ENCODE results near the gene SULT1A1. TPM values are rescaled to one million over a fixed set of nuclear protein-coding genes. Genes with fewer than 3 reads are reported as not detected.
"Not testable (repeated sequence)": the region's sequence is repeated elsewhere in the genome, so short reads cannot be mapped to it uniquely, and the experiment has no call there.

The SULT1A1 gene
- total and polyA plus RNA-seq, 4 donors = 5.0 to 43.8 (median 18.3) TPM

DNA sequence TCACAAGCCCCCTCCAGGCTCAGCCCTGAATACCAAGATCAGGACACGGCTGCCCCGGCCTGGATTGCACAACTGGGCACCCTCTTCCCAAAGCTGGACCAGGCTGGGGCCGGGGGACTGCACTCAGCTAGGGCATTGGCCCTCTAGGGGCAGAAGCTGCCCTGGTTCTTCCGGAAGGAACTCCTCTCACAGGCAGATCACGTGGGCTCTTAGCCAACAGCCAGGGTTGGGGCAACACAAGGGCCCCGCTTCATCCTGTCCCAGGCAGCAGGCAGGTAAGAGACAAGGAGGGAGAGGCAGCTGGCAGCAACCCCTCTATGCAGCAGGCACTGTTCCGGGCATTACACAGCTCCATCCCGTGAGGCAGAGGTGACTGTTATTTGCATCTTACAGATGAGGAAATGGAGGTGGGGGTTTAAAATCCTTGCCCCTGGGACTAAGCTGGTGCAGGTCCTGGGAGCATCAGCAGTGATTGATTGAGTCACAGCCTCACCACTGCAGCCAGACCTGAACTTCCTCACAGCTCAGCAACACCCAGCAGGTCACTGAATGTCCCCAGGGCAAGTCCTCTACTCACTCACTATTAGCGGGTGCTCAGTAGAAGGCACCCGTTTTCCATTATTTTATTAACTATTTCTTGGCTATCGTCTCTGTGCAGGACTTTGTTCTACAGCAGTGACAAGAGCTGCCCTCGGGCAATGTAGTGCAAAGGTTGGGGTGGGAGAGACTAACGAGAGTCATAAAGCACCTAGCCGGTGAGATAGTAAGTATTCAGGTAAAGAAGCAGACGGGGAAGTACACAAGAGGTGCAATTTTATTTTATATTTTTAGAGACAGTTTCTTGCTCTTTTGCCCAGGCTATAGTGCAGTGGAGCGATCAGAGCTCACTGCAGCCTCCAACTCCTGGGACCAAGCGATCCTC is 2.8 kb upstream of the SULT1A1 start:
- peak; percentile 33 for ATAC-seq (ENCODE audit: low FRiP score)
- DNase-seq; H3K4me3 ChIP-seq (ENCODE audit: low read length in 2 of 2); intact Hi-C loops (cut with DNase I); H3K27me3 ChIP-seq (ENCODE audit: control insufficient read depth in 1 of 2, insufficient read depth in 2 of 2, low read length in 1 of 2); H3K36me3 ChIP-seq (ENCODE audit: control insufficient read depth in 1 of 2, insufficient read depth in 2 of 2, low read length in 1 of 2); H3K4me1 ChIP-seq (ENCODE audit: control insufficient read depth in 1 of 2, insufficient read depth in 2 of 2, low read length in 2 of 2); H3K9me3 ChIP-seq (ENCODE audit: control insufficient read depth, low read length); H3K27ac ChIP-seq (ENCODE audit: low read depth in 1 of 2, low read length in 2 of 2): not testable (repeated sequence)
- WGBS, 2 donors = no CpG with 5 or more reads among the region's 17 CpGs

DNA sequence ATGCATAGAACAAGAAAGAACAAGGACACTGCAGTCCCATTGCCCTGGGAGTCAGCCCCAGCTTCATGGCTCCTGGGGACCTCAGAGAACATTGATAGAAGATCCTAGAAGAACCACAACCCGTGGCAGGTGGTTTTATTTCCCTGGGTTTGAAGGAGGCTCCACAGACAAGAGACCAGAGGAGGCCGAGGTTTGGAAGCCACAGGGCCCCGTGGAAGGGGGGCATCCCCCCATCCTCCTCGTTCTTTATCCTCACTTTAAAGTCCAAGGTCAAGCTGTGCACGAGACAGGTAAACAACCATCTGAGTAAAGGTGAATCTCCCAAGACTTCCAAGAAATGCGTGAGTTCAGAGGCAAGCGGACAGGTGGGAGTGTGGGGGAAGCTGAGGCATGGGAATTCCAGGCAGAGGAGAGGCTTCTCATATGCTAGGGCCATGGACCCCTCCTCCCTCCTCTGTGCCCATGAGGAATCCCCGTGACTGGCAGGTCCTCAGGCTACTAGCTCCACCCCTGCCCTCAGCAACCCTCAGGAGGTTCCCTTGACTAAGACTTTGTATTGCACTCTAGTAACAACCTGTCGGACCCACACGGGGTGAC is 849 bp upstream of the SULT1A1 start:
- no peak overlapping the region for H3K27ac ChIP-seq (ENCODE audit: low read depth in 1 of 2, low read length in 2 of 2)
- no peaks in the 10 kb centered on the region for H3K9me3 ChIP-seq (ENCODE audit: control insufficient read depth, low read length)
- no peak for ATAC-seq (ENCODE audit: low FRiP score)
- no peak overlapping the region for H3K4me3 ChIP-seq (ENCODE audit: low read length in 2 of 2)
- 81 to 84% methylated on average over 10 of the region's 10 CpGs for WGBS, 2 donors
- H3K4me1 ChIP-seq (ENCODE audit: control insufficient read depth in 1 of 2, insufficient read depth in 2 of 2, low read length in 2 of 2) = no peaks in the 10 kb centered on the region
- intact Hi-C loops (cut with DNase I) = no loop called here
- no peaks in the 10 kb centered on the region for H3K36me3 ChIP-seq (ENCODE audit: control insufficient read depth in 1 of 2, insufficient read depth in 2 of 2, low read length in 1 of 2)
- H3K27me3 ChIP-seq (ENCODE audit: control insufficient read depth in 1 of 2, insufficient read depth in 2 of 2, low read length in 1 of 2) = no peaks in the 10 kb centered on the region
- DNase-seq = peak in 1 of 2 donors; percentile 15

DNA sequence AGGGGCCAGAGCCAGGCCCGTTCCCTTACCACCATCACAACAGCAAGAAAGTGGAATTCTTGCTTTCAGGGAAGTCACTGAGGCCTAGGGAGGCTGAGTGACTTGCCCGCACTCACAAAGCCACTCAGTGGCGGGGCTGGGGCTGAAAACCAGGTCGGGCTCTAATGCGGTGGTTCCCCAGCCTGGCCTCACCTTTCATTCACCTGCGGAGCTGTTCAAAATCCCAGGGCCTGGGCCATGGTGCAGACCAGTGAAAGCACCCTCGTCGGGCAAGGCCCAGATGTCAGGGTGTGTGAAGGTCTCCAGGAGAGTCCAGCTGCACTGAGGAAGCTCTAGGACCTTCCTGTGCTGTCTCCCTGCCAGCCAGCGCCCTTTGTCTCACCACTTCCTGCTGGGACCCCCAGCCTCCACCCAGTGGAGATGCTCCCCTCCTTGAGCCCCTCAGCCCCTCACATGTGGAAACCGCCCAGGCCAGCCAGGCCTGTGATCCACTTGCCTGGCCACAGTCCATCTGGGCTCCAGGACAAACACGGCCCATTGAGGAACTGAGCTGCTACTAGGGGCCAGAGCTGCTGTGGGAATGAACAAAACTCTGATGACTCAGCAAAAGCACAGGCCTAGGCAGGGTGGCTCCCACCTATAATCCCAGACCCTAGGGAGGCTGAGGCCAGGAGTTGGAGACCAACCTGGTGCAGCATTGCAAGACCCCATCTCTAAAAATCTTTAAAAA is 812 bp downstream of the SULT1A1 start:
- not testable (repeated sequence) for ATAC-seq (ENCODE audit: low FRiP score); H3K4me3 ChIP-seq (ENCODE audit: low read length in 2 of 2)
- peak; percentile 67 to 74 for DNase-seq

DNA sequence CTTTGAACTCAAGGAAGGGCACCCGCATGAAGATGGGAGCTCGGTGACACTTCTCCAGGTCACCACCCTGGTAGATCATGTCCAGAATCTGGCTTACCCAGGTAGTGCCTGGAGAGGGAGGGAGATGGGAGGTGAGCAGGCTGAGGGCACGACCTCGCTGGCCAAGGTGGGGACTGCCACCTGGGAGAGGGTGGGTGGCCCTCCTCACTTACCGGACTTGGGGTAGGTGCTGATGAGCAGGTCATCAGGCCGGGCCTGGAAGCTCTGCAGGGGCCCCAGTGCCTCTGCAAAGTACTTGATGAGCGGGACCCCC is 1.4 kb downstream of the SULT1A1 start:
- DNase-seq; H3K27ac ChIP-seq (ENCODE audit: low read depth in 1 of 2, low read length in 2 of 2); H3K36me3 ChIP-seq (ENCODE audit: control insufficient read depth in 1 of 2, insufficient read depth in 2 of 2, low read length in 1 of 2); H3K9me3 ChIP-seq (ENCODE audit: control insufficient read depth, low read length); intact Hi-C loops (cut with DNase I); H3K4me1 ChIP-seq (ENCODE audit: control insufficient read depth in 1 of 2, insufficient read depth in 2 of 2, low read length in 2 of 2); ATAC-seq (ENCODE audit: low FRiP score); H3K4me3 ChIP-seq (ENCODE audit: low read length in 2 of 2); H3K27me3 ChIP-seq (ENCODE audit: control insufficient read depth in 1 of 2, insufficient read depth in 2 of 2, low read length in 1 of 2): not testable (repeated sequence)
- WGBS, 2 donors = 95 to 97% methylated on average over 5 to 6 of the region's 7 CpGs

More for the DNA sequence above, 812 bp downstream of the SULT1A1 start:
- intact Hi-C loops (cut with DNase I); H3K27me3 ChIP-seq (ENCODE audit: control insufficient read depth in 1 of 2, insufficient read depth in 2 of 2, low read length in 1 of 2); H3K4me1 ChIP-seq (ENCODE audit: control insufficient read depth in 1 of 2, insufficient read depth in 2 of 2, low read length in 2 of 2); H3K36me3 ChIP-seq (ENCODE audit: control insufficient read depth in 1 of 2, insufficient read depth in 2 of 2, low read length in 1 of 2); H3K27ac ChIP-seq (ENCODE audit: low read depth in 1 of 2, low read length in 2 of 2); H3K9me3 ChIP-seq (ENCODE audit: control insufficient read depth, low read length): not testable (repeated sequence)
- 80 to 82% methylated on average over 11 of the region's 11 CpGs for WGBS, 2 donors

DNA sequence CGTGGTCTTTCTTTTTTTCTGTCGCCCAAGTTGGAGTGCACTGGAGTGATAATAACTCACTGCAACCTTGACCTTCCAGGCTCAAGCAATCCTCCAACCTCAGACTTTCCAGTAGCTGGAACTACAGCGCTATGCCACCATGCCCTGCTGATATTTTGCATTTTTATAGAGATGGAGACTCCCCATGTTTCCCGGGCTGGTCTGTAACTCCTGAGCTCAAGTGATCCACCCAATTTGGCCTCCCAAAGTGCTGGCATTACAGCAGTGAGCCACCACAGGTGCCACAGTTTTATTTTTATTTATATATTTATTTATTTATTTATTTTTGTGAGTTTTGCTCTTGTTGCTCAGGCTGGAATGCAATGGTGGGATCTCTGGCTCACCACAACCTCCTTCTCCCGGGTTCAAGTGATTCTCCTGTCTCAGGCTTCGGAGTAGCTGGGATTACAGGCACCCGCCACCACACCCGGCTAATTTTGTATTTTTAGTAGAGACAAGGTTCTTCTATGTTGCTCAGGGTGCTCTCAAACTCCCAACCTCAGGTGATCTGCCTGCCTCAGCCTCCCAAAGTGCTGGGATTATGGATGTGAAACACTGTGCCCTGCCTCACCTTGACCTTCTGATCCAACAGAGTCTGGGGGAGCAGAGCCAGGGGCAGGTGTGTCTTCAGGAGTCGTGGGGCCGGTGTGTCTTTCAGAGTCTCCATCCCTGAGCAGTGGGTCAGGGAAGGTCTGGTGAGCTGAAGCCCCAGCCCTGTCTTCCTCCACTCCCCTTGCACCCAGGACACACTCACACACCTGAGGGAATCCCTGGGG is 2.0 kb downstream of the SULT1A1 start:
- intact Hi-C loops (cut with DNase I); H3K27ac ChIP-seq (ENCODE audit: low read depth in 1 of 2, low read length in 2 of 2); H3K4me1 ChIP-seq (ENCODE audit: control insufficient read depth in 1 of 2, insufficient read depth in 2 of 2, low read length in 2 of 2); H3K36me3 ChIP-seq (ENCODE audit: control insufficient read depth in 1 of 2, insufficient read depth in 2 of 2, low read length in 1 of 2); H3K9me3 ChIP-seq (ENCODE audit: control insufficient read depth, low read length); ATAC-seq (ENCODE audit: low FRiP score); H3K27me3 ChIP-seq (ENCODE audit: control insufficient read depth in 1 of 2, insufficient read depth in 2 of 2, low read length in 1 of 2); H3K4me3 ChIP-seq (ENCODE audit: low read length in 2 of 2): not testable (repeated sequence)
- DNase-seq = peak in 1 of 2 donors; percentile 54
- 95 to 96% methylated on average over 10 of the region's 10 CpGs for WGBS, 2 donors

DNA sequence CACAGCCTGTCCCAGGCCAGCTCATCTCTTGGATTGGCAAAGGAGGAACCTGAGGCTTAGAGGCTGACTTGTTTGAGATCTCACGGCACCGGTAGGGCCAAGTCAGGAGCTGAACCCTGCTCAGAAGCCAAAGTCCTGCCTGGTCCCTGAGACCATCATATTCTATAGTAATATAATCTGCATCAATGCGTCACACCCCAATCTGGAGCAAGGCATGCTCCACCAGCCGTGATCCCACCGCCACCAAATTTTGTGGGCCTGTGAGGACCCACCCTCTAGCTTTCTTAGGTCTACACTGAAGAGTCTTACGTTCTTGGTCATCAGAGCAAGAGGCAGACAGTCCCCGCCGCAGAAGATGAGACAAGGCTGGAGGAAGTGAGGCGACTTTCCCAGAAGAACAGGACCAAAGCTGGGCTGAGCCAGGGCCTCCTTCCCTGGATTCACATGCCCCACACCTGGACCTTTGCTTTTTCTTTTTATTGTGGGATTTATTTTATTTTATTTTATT is 2.7 kb downstream of the SULT1A1 start:
- intact Hi-C loops (cut with DNase I) = no loop called here
- 96% methylated on average over 9 of the region's 9 CpGs for WGBS, 2 donors
- Histone ChIP-seq H3K4me3 (ENCODE audit: low read length in 2 of 2) (no peak overlapping the region), H3K9me3 (ENCODE audit: control insufficient read depth, low read length) (no peaks in the 10 kb centered on the region), H3K27me3 (ENCODE audit: control insufficient read depth in 1 of 2, insufficient read depth in 2 of 2, low read length in 1 of 2) (no peaks in the 10 kb centered on the region), H3K36me3 (ENCODE audit: control insufficient read depth in 1 of 2, insufficient read depth in 2 of 2, low read length in 1 of 2) (no peaks in the 10 kb centered on the region), H3K4me1 (ENCODE audit: control insufficient read depth in 1 of 2, insufficient read depth in 2 of 2, low read length in 2 of 2) (no peaks in the 10 kb centered on the region), H3K27ac (ENCODE audit: low read depth in 1 of 2, low read length in 2 of 2) (no peak overlapping the region)
- no peak for ATAC-seq (ENCODE audit: low FRiP score)
- peak in 1 of 2 donors; percentile 45 for DNase-seq

DNA sequence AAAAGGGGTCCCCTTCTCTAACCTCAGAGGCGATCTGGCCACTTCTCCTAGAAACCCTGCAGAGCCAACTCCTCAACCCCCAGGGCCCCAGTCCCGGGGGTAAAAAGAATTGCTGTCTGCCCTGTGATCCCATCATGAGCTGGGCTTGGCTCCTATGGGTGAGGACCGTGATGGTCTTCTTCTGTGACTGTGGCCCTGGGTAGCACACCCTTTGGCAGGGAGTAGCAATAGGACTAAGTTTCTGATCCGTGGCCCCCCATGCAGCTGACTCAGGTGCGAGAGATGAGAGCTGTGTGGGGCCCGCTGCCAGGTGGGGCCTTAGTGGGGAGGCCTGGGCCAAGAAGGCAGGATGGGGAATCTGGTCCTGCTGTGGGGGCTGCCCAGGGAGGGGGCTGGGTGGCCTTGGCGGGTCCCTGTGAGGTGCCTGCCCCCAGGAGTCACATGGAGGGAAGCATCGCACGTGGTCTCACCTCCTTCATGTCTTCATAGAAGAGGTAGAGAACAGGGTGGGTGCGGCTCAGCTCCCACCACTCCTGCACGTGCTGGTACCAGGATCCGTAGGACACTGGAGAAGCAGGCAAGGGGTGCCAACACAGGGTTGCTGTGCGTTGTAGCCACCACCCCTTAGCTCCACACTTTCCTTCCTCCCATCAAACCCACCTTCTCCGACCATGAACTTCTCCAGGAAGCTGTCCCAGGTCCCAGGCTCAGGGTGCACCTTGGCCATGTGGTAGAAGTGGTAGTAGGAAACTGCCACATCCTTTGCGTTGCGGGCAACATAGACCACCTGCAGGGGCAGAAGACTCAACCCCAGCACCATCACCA is 3.3 kb downstream of the SULT1A1 start:
- Histone ChIP-seq H3K4me1 (ENCODE audit: control insufficient read depth in 1 of 2, insufficient read depth in 2 of 2, low read length in 2 of 2) (no peaks in the 10 kb centered on the region), H3K27ac (ENCODE audit: low read depth in 1 of 2, low read length in 2 of 2) (no peak overlapping the region), H3K9me3 (ENCODE audit: control insufficient read depth, low read length) (no peaks in the 10 kb centered on the region), H3K36me3 (ENCODE audit: control insufficient read depth in 1 of 2, insufficient read depth in 2 of 2, low read length in 1 of 2) (no peaks in the 10 kb centered on the region), H3K27me3 (ENCODE audit: control insufficient read depth in 1 of 2, insufficient read depth in 2 of 2, low read length in 1 of 2) (no peaks in the 10 kb centered on the region), H3K4me3 (ENCODE audit: low read length in 2 of 2) (no peak overlapping the region)
- 88 to 91% methylated on average over 16 of the region's 16 CpGs for WGBS, 2 donors
- intact Hi-C loops (cut with DNase I) = no loop called here
- DNase-seq (peak in 1 of 2 donors; percentile 45), ATAC-seq (ENCODE audit: low FRiP score) (no peak)

Measured in aorta (tissue), 5 donors.